Activated T-cell treated with anti-CD3 and anti-CD28 coated beads for 24 hours (primary cell): ENCODE data around the gene TMEM132E.
"Not testable (repeated sequence)": the region's sequence is repeated elsewhere in the genome, so short reads cannot be mapped to it uniquely, and the experiment has no call there.

Experiments
- DNase-seq: peaks from one replicate; pipeline ENCODE4 v3.0.0-alpha.2; 2020; ENCODE audit warnings: low read depth

TMEM132E gene, protein sequence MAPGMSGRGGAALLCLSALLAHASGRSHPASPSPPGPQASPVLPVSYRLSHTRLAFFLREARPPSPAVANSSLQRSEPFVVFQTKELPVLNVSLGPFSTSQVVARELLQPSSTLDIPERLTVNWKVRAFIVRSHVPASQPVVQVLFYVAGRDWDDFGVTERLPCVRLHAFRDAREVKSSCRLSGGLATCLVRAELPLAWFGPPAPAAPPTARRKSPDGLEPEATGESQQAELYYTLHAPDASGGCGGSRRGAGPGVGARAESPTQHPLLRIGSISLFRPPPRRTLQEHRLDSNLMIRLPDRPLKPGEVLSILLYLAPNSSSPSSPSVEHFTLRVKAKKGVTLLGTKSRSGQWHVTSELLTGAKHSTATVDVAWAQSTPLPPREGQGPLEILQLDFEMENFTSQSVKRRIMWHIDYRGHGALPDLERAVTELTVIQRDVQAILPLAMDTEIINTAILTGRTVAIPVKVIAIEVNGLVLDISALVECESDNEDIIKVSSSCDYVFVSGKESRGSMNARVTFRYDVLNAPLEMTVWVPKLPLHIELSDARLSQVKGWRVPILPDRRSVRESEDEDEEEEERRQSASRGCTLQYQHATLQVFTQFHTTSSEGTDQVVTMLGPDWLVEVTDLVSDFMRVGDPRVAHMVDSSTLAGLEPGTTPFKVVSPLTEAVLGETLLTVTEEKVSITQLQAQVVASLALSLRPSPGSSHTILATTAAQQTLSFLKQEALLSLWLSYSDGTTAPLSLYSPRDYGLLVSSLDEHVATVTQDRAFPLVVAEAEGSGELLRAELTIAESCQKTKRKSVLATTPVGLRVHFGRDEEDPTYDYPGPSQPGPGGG (N-terminal part only)

DNA sequence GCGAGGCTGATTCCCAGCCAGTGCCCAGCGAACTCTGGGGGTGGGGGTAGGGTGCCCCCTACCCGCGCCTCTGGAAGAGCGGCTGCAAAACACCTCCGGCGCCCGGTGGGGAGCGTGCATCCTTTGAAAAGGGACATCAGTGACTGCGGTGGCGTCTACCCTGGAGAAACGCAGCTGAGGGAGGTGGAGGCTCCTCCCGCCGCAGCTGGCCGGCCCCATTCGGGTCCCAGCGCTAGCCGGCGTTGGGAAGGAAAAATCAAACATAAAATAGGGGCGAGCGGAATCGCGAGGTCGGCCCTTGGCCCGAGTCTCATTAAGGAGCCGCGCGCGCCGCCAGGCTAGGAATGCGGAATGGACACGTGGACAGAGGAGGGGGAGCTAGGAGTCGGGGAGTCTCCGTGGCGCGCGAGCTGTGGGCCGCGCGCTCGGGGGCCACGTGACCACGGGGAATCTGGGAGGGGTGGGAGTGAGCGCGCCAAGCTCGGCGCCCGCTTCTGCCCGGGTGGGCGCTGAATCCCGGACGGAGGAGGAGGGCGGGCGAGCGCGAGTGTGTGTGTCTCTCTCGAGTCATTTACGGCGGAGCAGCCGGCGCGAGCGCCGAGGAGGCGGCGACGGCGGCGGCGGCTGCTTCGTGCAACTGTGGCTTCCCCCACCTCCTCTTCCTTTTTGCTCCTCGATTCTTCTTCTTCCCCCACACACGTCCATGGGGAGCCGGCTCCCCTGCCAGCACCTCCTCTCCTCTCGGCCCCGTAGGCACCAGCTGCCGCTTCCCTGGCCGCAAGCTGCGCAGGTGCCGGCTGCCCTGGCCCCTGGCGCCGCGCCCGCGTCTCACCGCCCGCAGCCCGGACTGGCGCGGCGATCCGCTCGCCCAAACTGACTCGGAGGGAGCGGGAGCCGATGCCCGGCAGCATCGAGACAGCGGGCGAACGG lies at the start of gene TMEM132E:
TSS of gene TMEM132E (plus strand) at position 566 of the 930 bp plus-strand sequence. CDS start 1,495 bp downstream, outside the sequence.
- DNase-seq, result no peak

GRCh38 chr17:34530918-34531317 lies 48.5 kb upstream of the TMEM132E start:
- DNase-seq, result no peak

- no peak for DNase-seq
Measured at GRCh38 chr17:34532281-34533065, 46.9 kb upstream of the TMEM132E start.

GRCh38 chr17:34533806-34534527 lies 45.4 kb upstream of the TMEM132E start:
- DNase-seq, result no peak

GRCh38 chr17:34537445-34537844 lies 41.9 kb upstream of the TMEM132E start:
- no peak for DNase-seq

DNA sequence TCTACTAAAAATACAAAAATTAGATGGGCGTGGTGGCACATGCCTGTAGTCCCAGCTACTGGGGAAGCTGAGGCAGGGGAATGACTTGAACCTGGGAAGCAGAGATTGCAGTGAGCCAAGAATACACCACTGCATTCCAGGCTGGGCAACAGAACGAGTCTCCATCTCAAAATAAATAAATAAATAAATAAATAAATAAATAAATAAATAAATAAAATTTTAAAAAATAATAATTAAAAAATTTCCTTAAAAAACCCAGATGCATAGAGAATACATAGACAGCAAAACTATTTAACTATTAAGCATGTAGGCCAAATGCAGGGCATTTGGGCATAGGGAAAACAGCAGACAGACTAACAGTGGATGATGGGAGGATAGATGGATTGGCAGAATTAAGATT lies 40.8 kb upstream of the TMEM132E start:
- not testable (repeated sequence) for DNase-seq

DNA sequence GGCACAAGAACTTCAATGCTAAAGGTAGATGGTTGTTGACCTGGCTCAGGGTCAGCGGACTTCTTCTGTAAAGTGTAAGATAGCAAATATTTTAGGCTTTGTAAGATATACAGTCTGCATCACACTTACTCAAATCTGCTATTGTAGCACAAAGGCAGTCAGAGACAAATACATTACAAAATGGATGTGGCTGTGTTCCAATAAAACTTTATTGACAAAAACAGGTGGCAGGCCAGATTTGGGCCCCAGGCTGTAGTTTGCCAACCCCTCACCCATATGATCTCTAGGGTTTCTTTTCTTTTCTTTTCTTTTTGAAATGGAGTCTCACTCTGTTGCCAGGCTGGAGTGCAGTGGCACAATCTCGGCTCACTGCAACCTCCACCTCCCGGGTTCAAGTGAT lies 39.5 kb upstream of the TMEM132E start:
- DNase-seq, result no peak

DNA sequence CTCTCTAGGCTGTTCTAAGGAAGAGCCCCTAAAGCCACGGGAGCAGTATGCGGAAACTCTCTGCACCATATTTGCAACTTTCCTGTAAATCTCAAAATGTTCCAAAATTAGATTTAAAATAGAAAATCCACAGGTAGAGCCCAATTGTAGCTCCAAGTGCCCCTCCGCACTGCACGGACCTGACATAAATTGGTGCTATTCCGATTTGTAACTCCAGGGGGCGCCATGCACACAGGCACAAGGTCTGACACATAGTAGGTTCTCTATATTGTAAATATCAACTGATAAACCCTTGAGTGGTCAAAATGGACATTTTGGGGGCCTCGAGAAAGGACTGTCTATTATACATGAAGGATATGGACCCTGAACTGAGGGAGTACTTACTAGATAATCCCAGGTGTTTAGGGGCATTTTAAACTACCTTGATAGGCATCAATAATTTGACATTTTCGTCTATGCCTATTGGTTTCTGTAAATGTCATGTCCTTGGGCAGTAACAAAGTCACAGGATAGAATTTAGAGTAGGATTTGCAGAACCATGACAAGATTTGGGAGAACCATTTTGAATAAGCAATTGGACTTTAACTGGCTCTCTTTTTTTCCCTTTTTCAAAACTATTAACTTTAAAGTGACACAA lies 36.6 kb upstream of the TMEM132E start:
- DNase-seq, result peak; percentile 28

- no peak for DNase-seq
Measured at GRCh38 chr17:34547453-34548063, 31.8 kb upstream of the TMEM132E start.

- DNase-seq, result no peak
Measured at GRCh38 chr17:34549966-34550365, 29.4 kb upstream of the TMEM132E start.

- DNase-seq, result no peak
Measured at GRCh38 chr17:34553907-34554306, 25.5 kb upstream of the TMEM132E start.

DNA sequence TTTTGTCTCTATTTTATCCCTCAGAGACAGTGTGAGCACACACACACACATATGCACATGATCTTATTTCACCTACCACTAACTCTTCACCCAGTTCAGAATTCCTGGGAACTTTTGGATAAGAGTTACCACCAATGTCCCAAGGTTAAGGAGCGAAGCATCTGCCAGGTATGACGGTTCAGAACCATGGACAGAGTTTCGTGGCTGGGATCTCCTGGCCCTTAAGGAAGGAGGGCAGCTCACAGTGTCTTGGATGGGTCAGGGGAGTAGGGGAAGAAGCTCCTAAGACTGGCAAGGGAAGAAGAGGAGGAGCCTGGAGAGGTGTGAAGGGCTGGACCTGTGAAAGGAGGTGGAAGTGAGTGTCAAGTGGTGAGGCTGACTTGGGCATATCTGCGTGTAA lies 23.0 kb upstream of the TMEM132E start:
- no peak for DNase-seq

DNA sequence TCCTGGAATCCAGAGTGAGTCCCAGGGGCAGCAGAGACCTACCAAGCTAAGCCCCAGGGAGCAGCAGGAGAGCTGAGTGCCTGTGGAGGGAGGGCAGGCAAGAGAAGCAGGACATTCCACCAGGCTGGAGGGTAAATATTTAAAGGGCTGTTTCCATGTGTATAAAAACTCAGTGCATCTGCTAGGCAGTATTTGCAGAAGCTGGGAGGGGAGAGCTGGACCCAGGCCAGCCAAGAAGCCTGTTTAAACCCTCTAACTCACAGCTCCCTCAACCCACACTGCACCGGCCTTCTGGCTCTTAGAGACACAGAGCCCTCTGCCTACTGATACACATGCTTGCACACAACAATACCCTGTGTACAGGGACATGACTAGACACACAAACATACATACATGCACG lies 22.5 kb upstream of the TMEM132E start:
- no peak for DNase-seq

- no peak for DNase-seq
Measured at GRCh38 chr17:34561328-34561727, 18.1 kb upstream of the TMEM132E start.

GRCh38 chr17:34562387-34562786 lies 17.0 kb upstream of the TMEM132E start:
- DNase-seq, result no peak

GRCh38 chr17:34565713-34566112 lies 13.7 kb upstream of the TMEM132E start:
- DNase-seq, result no peak

DNA sequence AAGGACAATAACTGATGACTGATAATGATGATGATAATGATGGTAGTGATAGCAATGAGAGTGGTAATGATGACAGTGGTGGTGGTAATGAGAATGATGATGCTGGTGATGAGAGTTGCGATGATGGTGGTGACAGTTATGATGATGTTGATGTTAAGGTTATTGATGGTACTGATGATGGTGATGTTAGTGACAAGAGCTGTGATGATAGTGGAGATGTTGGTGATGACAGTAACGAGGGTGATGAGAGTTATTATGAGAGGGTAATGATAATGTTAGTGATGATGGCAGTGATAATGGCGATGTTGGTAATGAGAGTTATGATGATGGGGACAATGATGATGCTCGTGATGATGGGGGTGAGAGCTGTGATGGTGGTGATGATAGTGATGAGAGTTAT lies 13.2 kb upstream of the TMEM132E start:
- no peak for DNase-seq

- DNase-seq, result no peak
Measured at GRCh38 chr17:34566873-34567272, 12.5 kb upstream of the TMEM132E start.

- no peak for DNase-seq
Measured at GRCh38 chr17:34567691-34568465, 11.5 kb upstream of the TMEM132E start.
